Measurements from ENCODE around the gene TMEM178B. TPM values are rescaled to one million over a fixed set of nuclear protein-coding genes. Genes with fewer than 3 reads are reported as not detected.

TMEM178B gene
- polyA plus RNA-seq, 1 donor from 2014 or later, result 40.7 TPM

DNA sequence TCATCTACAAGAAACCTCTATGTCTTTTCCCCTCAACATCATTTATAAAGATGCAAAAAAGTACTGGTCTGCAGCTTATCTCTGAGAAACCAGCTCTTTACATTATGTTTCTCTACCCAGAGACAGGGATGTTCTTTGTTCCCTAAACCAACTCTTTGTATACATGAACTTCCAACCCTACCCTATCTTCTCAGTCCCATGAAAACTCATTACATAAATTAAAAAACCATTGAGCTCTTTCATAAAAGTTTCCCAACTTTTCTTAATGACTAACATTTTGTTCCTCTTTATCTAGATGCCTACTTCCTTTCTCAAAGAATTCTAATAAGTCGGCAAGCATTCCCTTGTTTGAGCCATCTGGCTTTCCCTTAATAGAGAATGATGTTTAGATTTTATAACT lies 284.5 kb downstream of the TMEM178B start:
- H3K4me3 ChIP-seq (ENCODE audit: low read length), result no peak overlapping the region
- no peak overlapping the region for H2AFZ ChIP-seq (ENCODE audit: low read depth, low read length)
- H3K27ac ChIP-seq (ENCODE audit: low read length), result no peak overlapping the region
- TF ChIP-seq RAD21 (conservative IDR thresholded peaks at IDR 0.05), result no peak
- TF ChIP-seq, protein P1, sequence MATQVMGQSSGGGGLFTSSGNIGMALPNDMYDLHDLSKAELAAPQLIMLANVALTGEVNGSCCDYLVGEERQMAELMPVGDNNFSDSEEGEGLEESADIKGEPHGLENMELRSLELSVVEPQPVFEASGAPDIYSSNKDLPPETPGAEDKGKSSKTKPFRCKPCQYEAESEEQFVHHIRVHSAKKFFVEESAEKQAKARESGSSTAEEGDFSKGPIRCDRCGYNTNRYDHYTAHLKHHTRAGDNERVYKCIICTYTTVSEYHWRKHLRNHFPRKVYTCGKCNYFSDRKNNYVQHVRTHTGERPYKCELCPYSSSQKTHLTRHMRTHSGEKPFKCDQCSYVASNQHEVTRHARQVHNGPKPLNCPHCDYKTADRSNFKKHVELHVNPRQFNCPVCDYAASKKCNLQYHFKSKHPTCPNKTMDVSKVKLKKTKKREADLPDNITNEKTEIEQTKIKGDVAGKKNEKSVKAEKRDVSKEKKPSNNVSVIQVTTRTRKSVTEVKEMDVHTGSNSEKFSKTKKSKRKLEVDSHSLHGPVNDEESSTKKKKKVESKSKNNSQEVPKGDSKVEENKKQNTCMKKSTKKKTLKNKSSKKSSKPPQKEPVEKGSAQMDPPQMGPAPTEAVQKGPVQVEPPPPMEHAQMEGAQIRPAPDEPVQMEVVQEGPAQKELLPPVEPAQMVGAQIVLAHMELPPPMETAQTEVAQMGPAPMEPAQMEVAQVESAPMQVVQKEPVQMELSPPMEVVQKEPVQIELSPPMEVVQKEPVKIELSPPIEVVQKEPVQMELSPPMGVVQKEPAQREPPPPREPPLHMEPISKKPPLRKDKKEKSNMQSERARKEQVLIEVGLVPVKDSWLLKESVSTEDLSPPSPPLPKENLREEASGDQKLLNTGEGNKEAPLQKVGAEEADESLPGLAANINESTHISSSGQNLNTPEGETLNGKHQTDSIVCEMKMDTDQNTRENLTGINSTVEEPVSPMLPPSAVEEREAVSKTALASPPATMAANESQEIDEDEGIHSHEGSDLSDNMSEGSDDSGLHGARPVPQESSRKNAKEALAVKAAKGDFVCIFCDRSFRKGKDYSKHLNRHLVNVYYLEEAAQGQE (IDR thresholded peaks at IDR 0.05; ENCODE audit: borderline replicate concordance), result no peak
- TF ChIP-seq POLR2AphosphoS5 (IDR thresholded peaks at IDR 0.05), result no peak
- TF ChIP-seq, protein P2, sequence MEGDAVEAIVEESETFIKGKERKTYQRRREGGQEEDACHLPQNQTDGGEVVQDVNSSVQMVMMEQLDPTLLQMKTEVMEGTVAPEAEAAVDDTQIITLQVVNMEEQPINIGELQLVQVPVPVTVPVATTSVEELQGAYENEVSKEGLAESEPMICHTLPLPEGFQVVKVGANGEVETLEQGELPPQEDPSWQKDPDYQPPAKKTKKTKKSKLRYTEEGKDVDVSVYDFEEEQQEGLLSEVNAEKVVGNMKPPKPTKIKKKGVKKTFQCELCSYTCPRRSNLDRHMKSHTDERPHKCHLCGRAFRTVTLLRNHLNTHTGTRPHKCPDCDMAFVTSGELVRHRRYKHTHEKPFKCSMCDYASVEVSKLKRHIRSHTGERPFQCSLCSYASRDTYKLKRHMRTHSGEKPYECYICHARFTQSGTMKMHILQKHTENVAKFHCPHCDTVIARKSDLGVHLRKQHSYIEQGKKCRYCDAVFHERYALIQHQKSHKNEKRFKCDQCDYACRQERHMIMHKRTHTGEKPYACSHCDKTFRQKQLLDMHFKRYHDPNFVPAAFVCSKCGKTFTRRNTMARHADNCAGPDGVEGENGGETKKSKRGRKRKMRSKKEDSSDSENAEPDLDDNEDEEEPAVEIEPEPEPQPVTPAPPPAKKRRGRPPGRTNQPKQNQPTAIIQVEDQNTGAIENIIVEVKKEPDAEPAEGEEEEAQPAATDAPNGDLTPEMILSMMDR (IDR thresholded peaks at IDR 0.05; ENCODE audit: poor library complexity, severe bottlenecking), result no peak
- no peak for TF ChIP-seq EZH2 (IDR thresholded peaks at IDR 0.05; ENCODE audit: borderline replicate concordance, insufficient read depth, low read length, poor library complexity, severe bottlenecking)
- no peak for TF ChIP-seq EP300 (conservative IDR thresholded peaks at IDR 0.05; ENCODE audit: poor library complexity, severe bottlenecking)
- TF ChIP-seq SMC3 (conservative IDR thresholded peaks at IDR 0.05; ENCODE audit: poor library complexity), result no peak
- TF ChIP-seq TAF1 (IDR thresholded peaks at IDR 0.05; ENCODE audit: low read depth), result no peak
- no peak for TF ChIP-seq MXI1 (conservative IDR thresholded peaks at IDR 0.05; ENCODE audit: poor library complexity, severe bottlenecking)
- no peaks in the 10 kb centered on the region for H3K9me2 ChIP-seq (ENCODE audit: insufficient read depth, low read length)
- no peaks in the 10 kb centered on the region for H3F3A ChIP-seq (ENCODE audit: insufficient read depth, low read length, poor library complexity, severe bottlenecking)
- no peaks in the 10 kb centered on the region for H3K9me3 ChIP-seq (ENCODE audit: low read length)
- no peaks in the 10 kb centered on the region for H3K36me3 ChIP-seq (ENCODE audit: insufficient read depth, low read length)
- no peaks in the 10 kb centered on the region for H4K20me1 ChIP-seq (ENCODE audit: insufficient read depth)
- peaks cover 19% of the 10 kb centered on the region for H3K79me2 ChIP-seq (replicated peaks; ENCODE audit: insufficient read depth, low read length)
- H3K4me2 ChIP-seq (ENCODE audit: low read length), result no peak overlapping the region
- no peak overlapping the region for H3K9ac ChIP-seq (ENCODE audit: low read length)
- no peaks in the 10 kb centered on the region for H3K27me3 ChIP-seq (ENCODE audit: insufficient read depth, low read depth, low read length)

DNA sequence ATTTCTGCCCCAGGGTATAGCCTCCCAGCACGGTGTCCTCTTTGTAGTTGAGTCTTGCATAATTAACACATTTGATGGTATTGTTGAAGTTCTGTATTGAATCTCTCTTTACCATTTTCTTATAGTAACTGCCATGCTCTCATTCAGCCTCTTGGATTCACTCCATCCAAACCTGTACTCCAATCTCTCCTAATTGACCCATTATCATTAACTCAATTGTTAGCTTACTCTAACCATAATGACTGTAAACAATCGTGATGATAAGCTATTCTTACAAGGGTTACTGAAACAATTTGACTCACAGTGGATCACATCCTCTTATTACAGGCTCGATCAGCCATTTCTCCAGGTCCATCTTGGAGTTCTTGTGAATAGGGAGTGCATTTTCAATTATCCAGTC lies 285.4 kb downstream of the TMEM178B start:
- Histone ChIP-seq H3K27me3 (ENCODE audit: insufficient read depth, low read depth, low read length) (no peaks in the 10 kb centered on the region), H3K9me3 (ENCODE audit: low read length) (no peaks in the 10 kb centered on the region), H3K4me3 (ENCODE audit: low read length) (no peak overlapping the region)

More for the DNA sequence above, 285.4 kb downstream of the TMEM178B start:
- Histone ChIP-seq H3K79me2 (replicated peaks; ENCODE audit: insufficient read depth, low read length) (peaks cover 22% of the 10 kb centered on the region), H3K9me2 (ENCODE audit: insufficient read depth, low read length) (no peaks in the 10 kb centered on the region), H2AFZ (ENCODE audit: low read depth, low read length) (no peak overlapping the region), H4K20me1 (ENCODE audit: insufficient read depth) (no peaks in the 10 kb centered on the region), H3K36me3 (ENCODE audit: insufficient read depth, low read length) (no peaks in the 10 kb centered on the region), H3K27ac (ENCODE audit: low read length) (no peak overlapping the region), H3K9ac (ENCODE audit: low read length) (no peak overlapping the region), H3F3A (ENCODE audit: insufficient read depth, low read length, poor library complexity, severe bottlenecking) (no peaks in the 10 kb centered on the region), H3K4me2 (ENCODE audit: low read length) (no peak overlapping the region)
- TF ChIP-seq, protein P2 (IDR thresholded peaks at IDR 0.05; ENCODE audit: poor library complexity, severe bottlenecking), result no peak
- TF ChIP-seq, protein P1 (IDR thresholded peaks at IDR 0.05; ENCODE audit: borderline replicate concordance), result no peak

All from neural cell (in vitro differentiated cells).